NCI-H1092 treated with DMSO at 0.1 percent for 48 hours (cell line): ENCODE measurements around the gene RHNO1.
"Not testable (repeated sequence)": the region's sequence is repeated elsewhere in the genome, so short reads cannot be mapped to it uniquely, and the experiment has no call there.

Experiments used
- DNase-seq: peaks from one replicate; lab custom pipeline; 2025; lab: John Stamatoyannopoulos, UW

The RHNO1 gene

DNA sequence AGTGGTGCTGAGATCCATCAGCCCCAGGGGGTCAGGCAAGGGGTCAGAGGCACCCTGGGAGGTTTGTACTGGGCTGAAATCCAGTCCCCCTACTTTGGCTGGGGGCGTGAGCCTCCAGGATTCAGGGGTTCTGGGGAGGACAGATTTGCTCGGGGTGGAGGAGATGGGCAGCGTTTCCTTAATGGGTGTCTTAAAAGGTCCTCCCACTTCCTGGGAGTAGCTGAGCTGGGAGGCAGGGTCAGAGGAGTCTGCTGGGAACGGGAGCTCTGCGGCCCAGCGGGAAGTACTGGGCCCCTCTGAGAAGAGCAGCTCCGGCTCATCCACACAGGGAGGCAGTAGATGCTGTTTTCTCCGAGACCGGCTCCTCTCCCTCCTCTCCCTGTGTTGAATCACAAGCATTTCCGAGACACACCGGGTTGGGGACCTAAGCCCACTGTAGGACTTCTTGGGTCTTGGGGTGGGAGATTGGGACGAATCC is 18.0 kb upstream of the RHNO1 start:
- no peak for DNase-seq

DNA sequence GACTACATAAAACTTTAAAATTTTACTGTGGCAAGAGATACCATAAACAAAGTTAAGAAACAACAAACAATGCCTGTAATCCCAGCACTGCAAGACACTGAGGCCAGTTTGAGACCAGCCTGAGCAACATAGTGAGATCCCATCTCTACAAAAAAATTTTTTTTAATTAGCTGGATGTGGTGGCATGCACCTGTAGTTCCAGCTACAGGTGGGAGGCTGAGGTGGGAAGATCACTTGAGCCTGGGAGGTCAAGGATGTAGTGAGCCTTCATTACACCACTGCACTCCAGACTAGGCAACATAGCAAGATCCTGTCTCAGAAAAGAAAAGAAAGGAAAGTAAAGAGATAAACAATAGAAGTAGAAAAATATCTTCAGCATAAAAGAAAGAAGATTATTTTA is 16.9 kb upstream of the RHNO1 start:
- DNase-seq = no peak

DNA sequence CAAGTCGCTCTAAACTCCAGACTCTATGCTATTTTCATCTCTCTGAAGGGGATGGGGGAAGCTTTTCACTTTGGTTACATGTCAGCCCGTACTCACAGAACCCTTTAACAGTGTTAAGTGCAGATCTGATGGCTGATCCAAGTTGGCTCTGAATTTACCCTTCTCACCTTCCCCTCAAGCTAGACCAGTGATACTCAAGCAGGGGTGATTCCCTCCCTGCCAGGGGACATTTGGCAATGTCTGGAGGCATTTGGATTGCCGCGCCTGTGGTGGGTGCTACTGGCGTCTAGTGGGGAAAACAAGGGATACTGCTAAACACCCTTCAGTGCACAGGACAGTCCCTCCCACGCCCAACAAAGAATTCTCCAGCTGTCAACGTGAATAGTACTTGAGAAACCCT is 14.1 kb upstream of the RHNO1 start:
- DNase-seq = no peak

DNA sequence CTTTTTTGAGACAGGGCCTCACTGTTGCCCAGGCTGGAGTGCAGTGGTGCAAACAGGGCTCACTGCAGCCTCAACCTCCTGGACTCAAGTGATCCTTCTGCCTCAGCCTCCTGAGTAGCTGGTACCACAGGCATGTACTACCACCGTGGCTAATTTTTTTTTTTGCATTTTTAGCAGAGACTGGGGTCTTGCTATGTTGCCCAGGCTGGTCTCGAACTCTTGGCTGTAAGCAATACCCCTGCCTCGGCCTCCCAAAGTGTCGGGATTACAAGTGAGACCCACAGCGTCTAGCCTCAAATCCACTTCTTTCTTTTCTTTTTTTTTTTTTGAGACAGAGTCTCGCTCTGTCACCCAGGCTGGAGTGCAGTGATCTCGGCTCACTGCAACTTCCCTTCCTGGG is 13.6 kb upstream of the RHNO1 start:
- not testable (repeated sequence) for DNase-seq

DNA sequence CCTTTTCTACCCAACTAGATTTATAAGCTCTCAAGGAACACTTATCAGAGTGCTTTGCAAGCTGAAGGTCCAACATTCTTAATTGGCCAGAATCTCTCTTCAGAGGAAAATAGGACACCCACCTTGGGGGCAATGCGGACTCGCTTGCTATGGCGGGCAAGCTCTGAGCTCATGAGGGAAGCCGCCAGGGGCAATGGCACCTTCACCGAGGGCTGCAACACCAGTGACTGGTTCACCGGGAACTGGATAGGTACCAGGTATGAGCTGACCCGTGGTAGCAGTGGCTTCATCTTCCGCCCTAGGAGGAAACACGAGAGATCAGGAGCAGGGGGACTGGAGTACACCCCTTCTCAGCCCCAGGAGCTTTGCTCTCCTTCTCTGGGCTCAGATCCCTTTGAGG is 12.8 kb upstream of the RHNO1 start:
- DNase-seq = no peak

DNA sequence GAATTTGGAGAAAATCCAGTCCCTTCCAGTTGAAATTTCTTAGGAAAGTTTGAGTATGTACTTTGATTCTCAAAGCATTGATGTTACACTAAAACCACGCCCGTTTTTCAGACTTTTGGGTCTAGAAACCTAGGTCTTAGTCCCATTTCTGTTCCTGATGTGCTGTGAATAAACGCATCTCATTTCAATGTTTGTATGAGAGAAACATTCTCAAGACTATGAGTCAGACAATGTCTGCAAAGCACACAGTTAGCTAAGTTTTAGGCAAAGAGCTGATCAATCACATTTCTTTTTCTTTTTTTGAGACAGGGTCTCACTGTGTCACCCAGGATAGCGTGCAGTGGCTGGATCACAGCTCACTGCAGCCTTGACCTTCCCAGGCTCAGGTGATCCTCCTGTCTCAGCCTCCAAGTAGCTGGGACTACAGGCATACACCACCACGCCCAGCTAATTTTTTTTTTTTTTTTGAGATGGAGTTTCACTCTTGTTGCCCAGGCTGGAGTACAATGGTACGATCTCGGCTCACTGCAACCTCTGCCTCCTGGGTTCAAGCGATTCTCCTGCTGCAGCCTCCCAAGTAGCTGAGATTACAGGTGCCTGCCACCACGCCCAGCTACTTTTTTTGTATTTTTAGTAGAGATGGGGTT is 7.9 kb upstream of the RHNO1 start:
- DNase-seq = not testable (repeated sequence)

DNA sequence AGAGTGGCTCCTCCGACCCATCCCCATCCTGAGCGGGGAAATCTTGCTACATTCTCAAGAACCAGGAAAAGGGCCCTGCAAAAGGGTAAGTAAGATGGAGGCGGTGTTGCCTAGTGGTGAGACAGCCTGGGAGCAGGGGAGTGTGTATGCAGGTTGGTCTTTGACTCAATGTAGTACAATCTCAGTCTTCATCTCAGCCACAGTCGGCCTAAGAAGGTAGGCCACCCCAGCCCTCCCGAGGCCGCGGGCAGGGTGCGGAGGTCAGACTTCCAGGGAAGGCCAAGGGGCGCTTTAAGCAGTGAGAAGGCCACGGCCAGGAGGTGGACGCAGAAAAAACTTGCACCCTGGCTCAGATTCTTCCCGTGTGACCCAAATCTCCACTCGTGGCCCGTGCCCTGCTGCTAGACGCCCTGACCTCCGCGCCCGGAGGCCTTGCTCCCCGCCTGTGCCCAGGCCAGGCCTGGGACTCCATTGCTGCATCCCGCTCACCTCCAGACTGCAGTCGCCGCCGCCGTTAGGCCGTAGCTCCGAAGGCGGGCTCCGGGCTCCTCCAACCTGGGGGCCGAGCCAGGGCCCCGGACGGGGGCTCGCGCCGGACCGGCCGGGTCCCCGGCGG is 484 bp upstream of the RHNO1 start:
- DNase-seq = peak; percentile 49

DNA sequence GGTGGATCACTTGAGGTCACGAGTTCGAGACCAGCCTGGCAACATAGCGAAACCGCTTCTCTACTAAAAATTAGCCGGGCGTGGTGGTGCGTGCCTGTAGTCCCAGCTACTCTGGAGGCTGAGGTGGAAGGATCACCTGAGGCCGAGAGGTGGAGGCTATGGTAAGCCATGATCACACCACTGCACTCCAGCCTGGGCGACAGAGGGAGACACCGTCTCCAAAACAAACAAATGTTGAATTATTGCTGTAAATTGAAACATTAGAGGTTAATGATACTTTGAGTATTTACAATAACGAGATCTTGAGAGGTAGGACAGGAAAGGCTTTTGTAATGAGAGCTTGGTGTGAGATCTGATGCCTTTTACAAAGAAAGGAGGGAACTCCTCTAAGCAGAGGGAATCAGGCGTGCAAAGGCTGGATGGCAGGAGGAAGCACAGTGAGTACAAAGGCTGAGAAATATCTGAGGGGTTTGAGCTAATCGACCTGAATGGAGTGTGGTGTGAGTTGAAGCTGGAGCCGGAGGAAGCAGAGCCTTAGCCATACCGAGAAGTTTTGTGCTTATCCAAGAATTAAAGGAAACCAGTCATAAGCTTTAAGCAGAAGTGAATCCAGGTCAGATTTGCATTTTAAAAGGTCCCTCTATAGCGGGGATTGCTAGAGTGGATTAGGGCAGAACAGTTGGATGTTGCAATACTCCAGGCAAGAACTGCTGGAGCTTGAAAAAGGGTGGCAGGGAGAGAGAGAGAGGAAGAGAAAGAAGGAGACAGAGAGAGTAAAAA is 1.1 kb downstream of the RHNO1 start:
- DNase-seq = peak; percentile 89

DNA sequence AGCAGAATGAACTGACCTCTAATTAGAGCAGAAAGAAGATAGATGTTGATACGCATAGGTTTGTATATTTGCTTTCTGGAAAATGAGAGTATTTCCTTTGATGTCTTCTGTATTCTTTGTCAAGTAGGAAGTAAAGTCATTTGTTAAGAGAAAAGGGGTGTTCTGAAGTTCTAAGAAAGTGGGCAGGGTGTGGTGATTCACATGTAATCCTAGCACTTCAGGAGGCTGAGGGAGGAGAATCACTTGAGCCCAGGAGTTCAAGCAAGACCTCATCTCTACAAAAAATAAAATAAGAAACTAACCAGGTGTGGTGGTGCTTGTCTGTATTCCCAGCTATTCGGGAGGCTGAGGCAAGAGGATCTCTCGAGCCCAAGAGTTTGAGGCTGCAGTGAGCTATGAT is 2.8 kb downstream of the RHNO1 start:
- DNase-seq = no peak

DNA sequence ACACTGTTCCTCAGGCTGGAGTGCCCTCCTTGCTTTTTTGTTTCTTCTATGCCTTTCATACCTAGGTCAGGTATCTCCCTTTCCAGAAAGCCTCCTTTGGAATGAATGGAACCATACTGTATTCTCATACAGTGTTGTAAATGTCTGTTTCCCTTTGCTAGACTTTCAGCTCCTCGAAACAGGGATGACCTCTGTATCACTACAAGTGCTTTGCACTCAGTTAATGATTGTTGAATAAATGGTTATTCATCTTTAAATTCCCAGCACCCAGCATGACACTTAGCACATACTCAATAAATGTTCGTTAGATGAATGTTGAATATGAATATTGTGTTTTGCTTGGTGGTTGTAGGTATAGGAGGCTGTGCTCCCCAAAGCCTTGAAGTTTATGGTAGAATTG is 7.8 kb downstream of the RHNO1 start:
- DNase-seq = no peak

DNA sequence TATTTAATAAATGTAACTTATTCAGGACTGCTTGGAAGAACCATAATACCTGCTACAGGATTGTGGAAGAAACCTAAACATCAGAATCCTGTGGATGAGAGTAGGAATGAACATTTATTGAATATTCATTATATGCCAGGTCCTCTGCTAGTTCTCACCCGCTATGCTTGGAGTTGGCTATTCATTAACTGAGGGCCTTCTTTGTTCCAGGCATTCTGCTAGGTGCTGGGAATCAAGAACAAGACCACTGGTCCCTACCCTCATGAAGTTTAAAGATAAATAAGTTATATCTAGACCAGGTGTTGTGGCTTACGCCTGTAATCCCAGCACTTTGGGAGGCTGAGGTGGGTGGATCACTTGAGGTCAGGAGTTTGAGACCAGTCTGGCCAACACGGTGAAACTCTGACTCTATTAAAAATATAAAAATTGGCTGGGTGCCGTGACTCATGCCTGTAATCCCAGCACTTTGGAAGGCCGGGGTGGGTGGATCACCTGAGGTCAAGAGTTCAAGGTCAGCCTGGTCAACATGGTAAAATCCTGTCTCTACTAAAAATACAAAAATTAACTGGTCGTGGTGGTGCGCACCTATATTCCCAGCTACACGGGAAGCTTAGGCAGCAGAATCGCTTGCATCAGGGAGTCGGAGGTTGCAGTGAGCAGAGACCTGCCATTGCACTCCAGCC is 9.9 kb downstream of the RHNO1 start:
- no peak for DNase-seq

DNA sequence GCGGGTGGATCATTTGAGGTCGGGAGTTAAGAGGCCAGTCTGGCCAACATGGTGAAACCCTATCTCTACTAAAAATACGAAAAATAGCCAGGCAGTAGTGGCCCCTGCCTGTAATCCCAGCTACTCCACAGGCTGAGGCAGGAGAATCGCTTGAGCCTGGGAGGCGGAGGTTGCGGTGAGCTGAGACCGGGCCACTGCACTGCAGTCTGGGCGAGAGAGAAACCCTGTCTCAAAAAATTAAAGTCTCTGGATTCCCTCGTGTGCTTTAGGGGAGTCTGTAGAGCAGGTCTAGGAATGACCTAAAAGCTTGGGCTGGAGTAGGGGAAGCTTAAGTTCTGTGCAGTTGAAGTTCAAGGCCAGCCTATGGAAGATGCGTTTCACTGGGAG is 13.0 kb downstream of the RHNO1 start:
- DNase-seq = no peak

DNA sequence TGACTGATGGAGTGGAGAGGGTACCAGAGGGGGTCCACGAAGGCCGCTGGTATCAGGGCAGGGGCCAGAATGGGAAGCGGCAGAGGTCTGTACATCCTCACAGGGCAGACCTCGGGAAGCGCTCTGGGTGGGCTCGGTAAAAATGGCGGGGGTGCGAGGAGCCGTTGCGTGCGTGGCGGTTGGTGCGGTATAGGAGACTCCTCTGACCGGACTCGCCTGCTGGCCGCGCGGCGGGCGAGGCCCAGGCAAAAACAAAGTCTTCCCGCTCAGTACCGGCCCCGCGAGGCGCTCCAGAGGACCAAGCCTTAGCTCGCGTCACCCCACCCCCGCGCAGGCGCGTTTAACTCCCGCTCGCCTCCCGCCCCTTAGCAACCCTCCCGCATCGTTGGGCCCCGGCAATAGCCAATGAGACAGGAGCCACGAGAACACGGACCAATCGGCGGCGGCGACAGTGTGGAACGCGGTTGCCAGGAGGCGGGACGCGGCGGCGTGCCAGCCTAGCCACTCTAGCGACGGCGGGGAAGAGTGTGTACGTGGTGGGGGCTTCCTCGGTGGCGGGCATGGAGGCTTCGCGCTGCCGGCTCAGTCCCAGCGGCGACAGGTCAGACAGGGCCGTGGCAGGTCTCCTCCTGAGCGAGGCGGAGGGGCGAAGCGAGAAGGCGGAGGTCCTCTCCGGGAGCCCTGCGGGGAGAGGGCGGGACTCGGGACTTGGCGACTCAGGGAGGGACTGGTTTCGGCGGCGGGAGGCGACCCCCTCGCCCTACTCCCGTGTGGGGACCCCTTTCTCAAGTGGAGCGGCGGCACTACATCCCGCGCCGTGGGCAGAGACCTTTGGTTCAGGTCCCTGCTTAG is 13.6 kb downstream of the RHNO1 start, which contains the start of gene TULP3:
Gene TULP3 (plus strand): TSS at position 504 of the 852 bp plus-strand sequence. CDS start 57 bp downstream, at position 561.
- DNase-seq = peak; percentile 99

DNA sequence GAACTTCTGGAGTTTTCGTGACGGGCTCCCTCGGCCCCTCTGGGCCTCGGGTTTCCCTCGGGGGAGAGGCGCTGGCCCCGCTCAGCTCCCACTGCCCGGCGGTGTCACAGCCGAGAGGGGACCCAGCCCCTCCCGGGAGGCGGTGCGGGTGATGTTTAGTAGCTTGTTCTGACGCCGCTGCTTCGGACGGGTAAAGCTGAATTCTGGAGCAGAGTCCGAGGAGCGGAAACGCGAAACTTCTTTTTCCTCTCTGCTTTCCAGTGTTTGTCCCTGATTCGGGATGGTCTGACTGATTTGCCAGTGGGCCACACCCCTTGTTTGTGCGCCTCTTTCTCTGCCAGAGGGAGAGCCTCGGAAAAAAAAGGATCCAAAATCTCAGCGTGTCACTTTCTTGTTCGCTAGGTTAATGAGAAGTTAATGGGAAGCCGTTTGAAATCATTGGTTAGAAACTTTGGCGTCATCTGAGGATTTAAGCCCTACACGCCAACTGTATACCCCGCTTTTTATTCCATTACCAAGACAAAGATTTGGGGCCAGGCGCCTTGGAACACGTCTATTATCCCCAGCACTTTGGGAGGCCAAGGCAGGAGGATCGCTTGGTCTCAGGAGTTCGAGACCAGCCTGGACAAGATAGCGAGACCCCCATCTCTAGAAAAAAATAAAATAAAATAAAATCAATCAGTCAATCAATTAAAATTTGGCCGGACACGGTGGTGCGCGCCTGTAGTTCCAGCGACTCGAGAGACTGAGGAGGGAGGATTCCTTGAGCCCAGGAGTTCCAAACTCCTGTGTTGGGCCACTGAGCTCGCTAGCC is 14.4 kb downstream of the RHNO1 start:
- peak; percentile 71 for DNase-seq

DNA sequence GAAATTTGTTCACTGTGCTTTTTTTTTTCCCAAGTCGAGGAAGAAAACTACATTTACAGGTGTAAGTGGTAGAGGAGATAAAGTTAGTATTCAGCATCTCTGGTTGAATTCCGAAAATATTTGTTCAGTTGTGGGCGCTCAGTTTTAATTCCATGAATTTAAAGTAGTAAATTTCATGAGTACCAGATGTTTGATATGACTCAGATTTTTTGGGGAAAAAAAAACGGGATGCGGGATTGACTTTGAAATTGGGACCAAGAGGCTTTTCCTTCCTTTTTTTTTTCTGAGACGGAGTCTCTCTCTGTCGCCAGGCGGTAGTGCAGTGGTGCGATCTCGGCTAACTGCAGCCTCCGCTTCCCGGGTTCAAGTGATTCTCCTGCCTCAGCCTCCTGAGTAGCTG is 15.2 kb downstream of the RHNO1 start:
- no peak for DNase-seq

DNA sequence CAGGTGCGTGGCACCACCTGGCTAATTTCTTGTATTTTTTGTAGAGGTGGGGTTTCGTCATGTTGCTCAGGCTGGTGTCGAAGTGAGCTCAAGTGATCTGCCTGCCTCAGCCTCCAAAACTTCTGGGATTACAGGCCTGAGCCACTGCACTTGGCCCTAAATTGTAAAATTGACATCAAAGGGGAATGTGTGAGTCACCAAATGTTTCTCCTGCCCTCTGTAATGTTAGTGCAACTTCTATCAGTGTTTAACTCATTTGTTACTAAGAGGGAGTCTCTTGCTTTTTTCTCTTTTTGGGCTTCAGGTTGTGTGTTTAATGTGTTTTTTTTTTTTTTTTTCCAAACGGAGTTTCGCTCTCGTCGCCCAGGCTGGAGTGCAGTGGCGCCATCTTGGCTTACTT is 16.0 kb downstream of the RHNO1 start:
- no peak for DNase-seq

DNA sequence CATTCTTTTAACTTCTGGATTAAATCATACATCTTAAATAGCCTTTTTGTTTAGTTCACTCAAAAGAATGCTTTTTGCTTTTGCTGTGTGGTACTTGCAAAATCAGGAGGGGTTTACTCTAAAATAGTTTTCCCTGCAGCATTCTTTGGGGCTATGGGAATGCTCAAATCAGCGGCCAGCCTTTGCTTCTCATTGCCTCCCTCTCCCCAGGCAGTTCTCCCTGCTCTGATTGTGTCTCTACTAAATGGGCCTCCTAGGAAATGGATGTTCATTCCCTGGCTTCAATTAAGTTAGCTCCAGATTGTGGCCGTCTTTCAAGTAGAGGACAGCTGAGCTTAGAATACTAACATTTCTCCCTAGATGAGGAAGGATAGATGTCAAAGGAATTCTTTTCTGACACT is 18.0 kb downstream of the RHNO1 start:
- no peak for DNase-seq

DNA sequence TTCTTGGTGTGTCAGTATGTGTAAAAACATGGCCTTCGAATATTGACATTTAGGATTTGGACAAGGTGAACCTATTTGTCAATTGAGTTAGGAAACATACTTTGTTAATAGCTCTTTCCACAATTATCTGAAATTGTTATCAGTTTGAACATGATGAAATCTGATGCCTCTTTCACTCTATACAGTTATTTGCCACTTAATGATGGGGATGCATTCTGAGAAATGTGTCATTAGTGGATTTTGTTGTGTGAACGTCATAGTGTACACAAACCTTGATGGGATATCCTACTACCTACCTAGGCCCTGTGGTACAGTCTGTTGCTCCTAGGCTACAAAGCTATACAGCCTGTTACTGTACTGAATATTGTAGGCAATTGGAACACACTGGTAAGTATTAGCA is 18.5 kb downstream of the RHNO1 start:
- DNase-seq = no peak

DNA sequence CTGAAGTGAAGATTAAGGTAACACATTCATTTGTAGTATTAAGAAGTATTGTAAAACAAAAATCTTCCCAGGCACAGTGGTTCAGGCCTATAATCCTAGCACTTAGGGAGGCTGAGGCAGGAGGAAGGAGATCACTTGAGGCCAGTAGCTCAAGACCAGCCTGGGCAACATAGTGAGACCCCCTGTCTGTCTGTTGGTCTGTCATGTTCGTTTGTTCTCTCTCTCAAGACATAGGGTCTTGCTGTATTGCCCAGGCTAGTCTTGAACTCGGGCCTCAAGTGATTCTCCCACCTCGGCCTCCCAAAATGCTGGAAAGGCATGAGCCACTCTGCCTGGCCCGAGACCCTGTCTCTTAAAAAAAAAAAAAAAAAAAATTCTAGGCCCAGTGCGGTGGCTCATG is 20.4 kb downstream of the RHNO1 start:
- no peak for DNase-seq

DNA sequence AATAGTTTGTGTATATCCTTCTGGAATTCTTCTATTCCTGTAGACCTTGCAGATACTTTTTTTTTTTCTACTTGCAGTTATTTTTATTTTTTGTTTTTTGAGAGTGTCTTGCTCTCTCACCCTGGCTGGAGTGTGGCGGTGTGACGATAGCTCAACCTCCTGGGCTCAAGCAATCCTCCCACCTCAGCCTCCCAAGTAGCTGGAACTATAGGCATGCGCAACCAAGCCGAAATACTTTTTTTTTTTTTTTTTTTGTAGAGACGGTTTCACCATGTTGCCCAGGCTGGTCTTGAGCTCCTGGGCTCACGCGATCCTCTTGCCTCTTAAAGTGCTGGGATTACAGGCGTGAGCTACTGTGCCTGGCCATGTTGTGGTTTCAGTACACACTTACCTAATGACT is 23.6 kb downstream of the RHNO1 start:
- no peak for DNase-seq
